ENCODE measurements around the gene KCNH3. TPM values are rescaled to one million over a fixed set of nuclear protein-coding genes. Genes with fewer than 3 reads are reported as not detected.

The KCNH3 gene
- total RNA-seq, 2 donors from 2014 or later = 0.19 to 1.0 TPM

DNA sequence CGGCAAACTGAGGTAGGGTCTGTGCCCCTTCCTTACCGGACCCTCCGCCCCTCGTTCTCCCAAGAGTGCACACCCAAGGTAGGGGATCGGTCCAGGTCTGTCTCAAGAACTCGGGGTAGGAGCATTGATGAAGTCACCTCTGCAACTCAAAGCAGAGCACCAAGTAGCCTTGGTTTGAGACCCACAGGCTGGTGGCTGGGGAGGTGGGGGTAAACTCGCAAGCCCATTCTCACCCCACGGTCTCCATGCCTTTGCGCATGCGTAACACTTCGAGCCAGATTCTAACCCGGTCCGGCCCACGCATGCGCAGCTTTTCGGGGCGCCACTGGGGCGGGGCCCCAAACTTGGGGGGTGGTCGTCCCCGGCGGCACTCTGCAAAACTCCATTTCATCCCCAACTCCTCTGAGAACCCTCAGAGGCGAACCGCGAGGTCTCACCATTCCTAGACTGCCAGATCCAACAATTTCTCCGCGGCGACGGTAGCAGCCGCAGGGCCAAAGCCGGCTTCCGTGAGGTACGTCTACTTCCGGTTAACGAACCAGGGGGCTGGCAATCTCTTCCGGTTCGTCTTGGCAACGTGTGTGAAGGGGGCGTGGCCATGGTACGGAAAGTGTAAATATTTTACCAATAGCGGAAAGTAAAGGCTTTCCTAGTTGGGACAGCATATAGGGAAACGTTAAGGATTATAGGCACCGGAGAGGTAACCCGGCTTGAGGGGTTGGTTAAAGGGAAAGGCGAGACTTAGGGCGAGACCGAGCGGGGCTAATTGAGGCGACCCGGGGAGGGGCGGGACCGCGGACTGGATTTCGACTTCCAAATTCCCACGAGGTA is 29.0 kb downstream of the KCNH3 start, which contains the start of gene MCRS1:
MCRS1 (minus strand) TSS at position 532 of the 831 bp plus-strand sequence. CDS start 1,411 bp downstream, outside the sequence.
- Histone ChIP-seq H3K27me3 (no peaks in the 10 kb centered on the region), H3K4me1 (peaks cover 0 to 58% of the 10 kb centered on the region in 2 donors), H3K4me3 (peak within 1 kb of the TSS; percentile 71 to 82), H3K36me3 (peaks cover 18% of the 10 kb centered on the region), H3K27ac (peak within 1 kb of the TSS; percentile 91), H3K9me3 (no peaks in the 10 kb centered on the region)
- no peak for TF ChIP-seq CTCF (IDR thresholded peaks at IDR 0.05)
- peak; percentile 86 for DNase-seq (ENCODE audit: low spot score)

- no peak for DNase-seq (ENCODE audit: low spot score)
- peaks cover 12% of the 10 kb centered on the region for H3K36me3 ChIP-seq
- no peak for TF ChIP-seq CTCF (IDR thresholded peaks at IDR 0.05)
Measured at GRCh38 chr12:49568442-49569162, 29.8 kb downstream of the KCNH3 start.

GRCh38 chr12:49577589-49578315 is 38.9 kb downstream of the KCNH3 start:
- Histone ChIP-seq H3K27ac (no peak overlapping the region), H3K27me3 (no peaks in the 10 kb centered on the region)

More at GRCh38 chr12:49568442-49569162, 29.8 kb downstream of the KCNH3 start:
- H3K9me3 ChIP-seq = no peaks in the 10 kb centered on the region
- H3K27me3 ChIP-seq = no peaks in the 10 kb centered on the region
- H3K4me3 ChIP-seq = peak overlapping the region; percentile 71 to 82
- H3K27ac ChIP-seq = peak overlapping the region; percentile 91
- peaks cover 0 to 58% of the 10 kb centered on the region in 2 donors for H3K4me1 ChIP-seq

DNA sequence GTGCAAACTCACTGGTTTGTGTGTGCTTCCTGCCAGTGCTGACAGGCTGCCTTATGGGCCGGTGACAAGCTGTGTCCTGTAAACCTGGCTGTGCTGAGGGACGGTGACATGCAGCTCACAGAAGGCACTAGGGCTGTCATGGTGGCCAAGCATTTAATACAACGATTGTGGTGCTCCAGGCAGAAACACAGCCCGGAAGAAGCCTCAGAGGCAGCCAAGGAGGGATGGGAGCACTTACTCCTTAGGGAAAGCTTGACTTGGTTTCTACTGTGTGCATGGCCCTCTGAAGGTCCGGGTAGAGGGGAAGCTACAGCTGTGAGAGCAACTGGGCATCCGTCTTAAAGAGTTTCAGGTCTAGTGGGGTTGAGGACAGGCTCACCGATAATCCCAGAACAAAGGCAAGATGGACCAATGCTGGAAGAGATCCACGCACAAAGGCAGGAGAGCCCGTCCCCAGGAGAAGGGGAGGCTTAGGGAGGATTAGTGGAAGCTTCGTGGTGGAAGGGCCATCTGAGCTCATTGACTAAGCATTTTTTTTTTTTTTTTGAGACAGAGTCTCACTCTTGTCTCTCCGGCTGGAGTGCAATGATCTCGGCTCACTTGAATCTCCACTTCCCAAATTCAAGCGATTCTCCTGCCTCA is 39.8 kb downstream of the KCNH3 start:
- no peak overlapping the region for H3K27ac ChIP-seq

More at GRCh38 chr12:49577589-49578315, 38.9 kb downstream of the KCNH3 start:
- Histone ChIP-seq H3K4me1 (peaks cover 0 to 20% of the 10 kb centered on the region in 2 donors), H3K9me3 (no peaks in the 10 kb centered on the region), H3K4me3 (no peak overlapping the region), H3K36me3 (peaks cover 9% of the 10 kb centered on the region)
- no peak for TF ChIP-seq CTCF (IDR thresholded peaks at IDR 0.05)
- no peak for DNase-seq (ENCODE audit: low spot score)

More for the DNA sequence above, 39.8 kb downstream of the KCNH3 start:
- TF ChIP-seq CTCF (IDR thresholded peaks at IDR 0.05) = no peak
- Histone ChIP-seq H3K4me3 (no peak overlapping the region), H3K36me3 (peaks cover 8% of the 10 kb centered on the region), H3K9me3 (no peaks in the 10 kb centered on the region), H3K4me1 (peaks cover 0 to 28% of the 10 kb centered on the region in 2 donors), H3K27me3 (no peaks in the 10 kb centered on the region)
- DNase-seq (ENCODE audit: low spot score) = no peak

Measured in right atrium auricular region (tissue), 2 donors.